Kidney glomerular epithelial cell (primary cell): ENCODE measurements around the gene XRCC3.
"Not testable (repeated sequence)": the region's sequence is repeated elsewhere in the genome, so short reads cannot be mapped to it uniquely, and the experiment has no call there.

Experiments used
- DNase-seq: peaks from one replicate; lab custom pipeline; 2025; lab: John Stamatoyannopoulos, UW

Gene XRCC3

GRCh38 chr14:103667671-103668070 lies 47.6 kb downstream of the XRCC3 start:
- no peak for DNase-seq

- no peak for DNase-seq
Measured at GRCh38 chr14:103663506-103663905, 51.7 kb downstream of the XRCC3 start.

- no peak for DNase-seq
Measured at GRCh38 chr14:103662591-103662990, 52.7 kb downstream of the XRCC3 start.

GRCh38 chr14:103662029-103662428 lies 53.2 kb downstream of the XRCC3 start:
- DNase-seq: no peak

GRCh38 chr14:103659631-103660030 lies 55.6 kb downstream of the XRCC3 start:
- DNase-seq: no peak

GRCh38 chr14:103657471-103657870 lies 57.8 kb downstream of the XRCC3 start:
- DNase-seq: no peak

- no peak for DNase-seq
Measured at GRCh38 chr14:103656756-103657133, 58.5 kb downstream of the XRCC3 start.

GRCh38 chr14:103656031-103656755 lies 59.1 kb downstream of the XRCC3 start:
- no peak for DNase-seq

GRCh38 chr14:103654619-103655018 lies 60.6 kb downstream of the XRCC3 start:
- no peak for DNase-seq

GRCh38 chr14:103653805-103654204 lies 61.4 kb downstream of the XRCC3 start:
- no peak for DNase-seq

GRCh38 chr14:103653336-103653735 lies 61.9 kb downstream of the XRCC3 start:
- DNase-seq: not testable (repeated sequence)

- no peak for DNase-seq
Measured at GRCh38 chr14:103652806-103653205, 62.4 kb downstream of the XRCC3 start.

GRCh38 chr14:103651585-103651984 lies 63.7 kb downstream of the XRCC3 start:
- no peak for DNase-seq

- no peak for DNase-seq
Measured at GRCh38 chr14:103650213-103650612, 65.0 kb downstream of the XRCC3 start.

- no peak for DNase-seq
Measured at GRCh38 chr14:103649001-103649400, 66.2 kb downstream of the XRCC3 start.
